K562 (cell line): ENCODE data around the gene DCTN2. TPM values are rescaled to one million over a fixed set of nuclear protein-coding genes. Genes with fewer than 3 reads are reported as not detected.

Source experiments
- CHD1 ChIP-seq: fragments of 200-600 bp; sonication (generic); IDR thresholded peaks from one replicate; pipeline ENCODE4 v1.6.1; 2012; ENCODE audit warnings: mild to moderate bottlenecking, moderate library complexity, low read length, inconsistent platforms
- CUX1 ChIP-seq: fragments of 200-800 bp; sonication (Bioruptor generic); IDR thresholded peaks from 2 replicates; pipeline ENCODE4 v1.6.1; 2016; ENCODE audit warnings: missing genetic modification characterization, missing compliant biosample characterization
- CXXC5 ChIP-seq: fragments of 250-450 bp; sonication (Bioruptor Pico); IDR thresholded peaks from 2 replicates; pipeline ENCODE4 v1.8.0; 2022; ENCODE audit warnings: inconsistent platforms, mild to moderate bottlenecking, moderate library complexity
- EP400 ChIP-seq: fragments of 450-650 bp; IDR thresholded peaks from 2 replicates; pipeline ENCODE4 v1.6.1; 2017; ENCODE audit warnings: antibody characterized with exemption, mild to moderate bottlenecking, moderate library complexity
- EZH2 ChIP-seq: IDR thresholded peaks from 2 replicates; pipeline ENCODE4 v1.6.1; 2012; ENCODE audit warnings: low read depth, mild to moderate bottlenecking, inconsistent platforms, low read length, borderline replicate concordance
- FOXP4 ChIP-seq: sonication (generic); formaldehyde crosslinking; IDR thresholded peaks from 2 replicates; pipeline ENCODE4 v1.8.0; 2022; ENCODE audit warnings: mild to moderate bottlenecking, missing genetic modification reagents, borderline replicate concordance
- KDM1A ChIP-seq, 2 experiments: fragments of 450-650 bp; IDR thresholded peaks; 2 replicates each; pipeline ENCODE4 v1.6.1; 2016; ENCODE audit warnings: mild to moderate bottlenecking in 2 of 2
- RAD21 ChIP-seq, 2 experiments: fragments of 250-450 bp in 1 of 2; fragments of 450-650 bp in 1 of 2; sonication (Bioruptor Pico) in 1 of 2; formaldehyde crosslinking in 1 of 2; IDR thresholded peaks in 1 of 2; conservative IDR thresholded peaks in 1 of 2; 2 replicates each; pipeline versions ENCODE4 v1.4.0 to v1.8.0; 2020 to 2022; ENCODE audit warnings: mild to moderate bottlenecking in 2 of 2, moderate library complexity in 1 of 2
- RBFOX2 ChIP-seq: fragments of 200-400 bp; formaldehyde crosslinking; IDR thresholded peaks from 2 replicates; pipeline ENCODE4 v1.6.1; 2017; ENCODE audit warnings: low read depth, mild to moderate bottlenecking, low read length, moderate library complexity
- SP1 ChIP-seq: sonication (generic); formaldehyde crosslinking; IDR thresholded peaks from 2 replicates; pipeline ENCODE4 v1.8.1; 2022; ENCODE audit warnings: mild to moderate bottlenecking, missing genetic modification reagents
- STAT6 ChIP-seq: sonication (generic); formaldehyde crosslinking; IDR thresholded peaks from 2 replicates; pipeline ENCODE4 v1.8.1; 2023; ENCODE audit warnings: mild to moderate bottlenecking, missing genetic modification reagents
- TSC22D4 ChIP-seq: fragments of 450-650 bp; IDR thresholded peaks from 2 replicates; pipeline ENCODE4 v1.6.1; 2016; ENCODE audit warnings: missing genetic modification characterization, missing biosample characterization, control low read depth
- ZBTB49 ChIP-seq: sonication (generic); formaldehyde crosslinking; IDR thresholded peaks from 2 replicates; pipeline ENCODE4 v1.8.0; 2022; ENCODE audit warnings: missing genetic modification reagents, mild to moderate bottlenecking, borderline replicate concordance
- ZKSCAN8 ChIP-seq: fragments of 200-800 bp; sonication (Bioruptor generic); IDR thresholded peaks from 2 replicates; pipeline ENCODE4 v1.6.1; 2016; ENCODE audit warnings: missing genetic modification characterization, missing compliant biosample characterization
- ZNF41 ChIP-seq: fragments of 250-450 bp; sonication (Bioruptor Pico); conservative IDR thresholded peaks from 2 replicates; pipeline ENCODE4 v1.4.0; 2020; ENCODE audit warnings: mild to moderate bottlenecking
- ZNF707 ChIP-seq: fragments of 250-450 bp; sonication (Bioruptor Pico); conservative IDR thresholded peaks from 2 replicates; pipeline ENCODE4 v1.8.0; 2022; ENCODE audit warnings: inconsistent platforms, mild to moderate bottlenecking, moderate library complexity
- polyA plus RNA-seq, 8 experiments: library from polyadenylated mRNA; depleted of rRNA in 4 of 8; stranded (reverse) in 5 of 8; unstranded in 3 of 8; fragments of >200 nt; fragmentation: Nextera tagmentation in 2 of 8; fragmentation: Illumina TruSeq in 1 of 8; extraction: Ambion mirVana in 2 of 8; extraction: Trizol in 1 of 8; gene quantifications; 2 replicates each; pipeline versions ENCODE4 v1.2.1 to v1.2.3, GENCODE V29; 2011 to 2014; ENCODE audit warnings: inconsistent platforms in 1 of 8, missing spikeins in 1 of 8
- total RNA-seq, 7 experiments: library from RNA; depleted of rRNA in 6 of 7; stranded (reverse); fragments of >200 nt in 6 of 7; fragmentation: Illumina TruSeq in 2 of 7; extraction: Trizol in 2 of 7; gene quantifications; 2 replicates each; pipeline versions ENCODE4 v1.2.1 to v1.2.3, GENCODE V29; 2011 to 2021; ENCODE audit warnings: low replicate concordance in 1 of 7

DCTN2 gene
- total and polyA plus RNA-seq, 9 of the 15 experiments (the other 6 are each of a cell fraction or from before 2014, with no cell fraction given), result 43.6 to 270 (median 125) TPM

GRCh38 chr12:57548488-57548887 lies 1.5 kb upstream of the DCTN2 start (continued):
- no peak for TF ChIP-seq STAT6 (CRISPR knock-in tag)
- no peak for TF ChIP-seq CUX1 (CRISPR knock-in tag)
- TF ChIP-seq EP400, result no peak; the same call in 1 of the 2 replicates
- no peak for TF ChIP-seq ZNF41
- TF ChIP-seq RBFOX2, result no peak
- no peak for TF ChIP-seq ZNF707 (CRISPR knock-in tag)
- no peak for TF ChIP-seq ZBTB49 (CRISPR knock-in tag)
- no peak for TF ChIP-seq EZH2
- no peak for TF ChIP-seq CHD1
- no peak for TF ChIP-seq TSC22D4
- no peak for TF ChIP-seq FOXP4 (CRISPR knock-in tag)
- no peak for TF ChIP-seq RAD21 (CRISPR knock-in tag; conservative IDR thresholded peaks at IDR 0.05 in 1 of 2, IDR thresholded peaks at IDR 0.05 in 1 of 2)
- peak; percentile 26; the same call in 1 of the 2 replicates for TF ChIP-seq CXXC5 (CRISPR knock-in tag)
- no peak for TF ChIP-seq KDM1A (IDR thresholded peaks at IDR 0.05)
- 0 out of 2 replicates have a peak, but pooled peaks have one; percentile 25 for TF ChIP-seq ZKSCAN8
- TF ChIP-seq SP1, result no peak
